ENCODE data around the gene TNPO3.

The TNPO3 gene

DNA sequence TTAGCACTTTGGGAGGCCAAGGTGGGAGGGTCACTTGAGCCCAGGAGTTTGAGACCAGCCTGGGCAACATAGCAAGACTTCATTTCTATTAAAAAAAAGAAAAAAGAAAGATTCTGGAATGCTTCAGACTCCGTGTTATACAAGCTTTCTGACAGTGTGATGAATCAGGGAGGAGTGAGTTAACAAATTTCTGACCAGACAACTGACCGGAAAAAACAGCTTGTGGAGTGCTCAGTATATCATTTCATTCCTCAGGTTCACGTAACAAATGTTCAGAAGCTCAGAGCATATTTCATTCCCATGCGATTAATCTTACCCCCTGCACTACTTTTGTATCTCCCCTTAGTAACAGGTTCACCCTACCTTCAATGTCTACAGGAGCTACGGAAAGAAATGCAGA is 28.6 kb upstream of the TNPO3 start:
- TF ChIP-seq, protein P1, sequence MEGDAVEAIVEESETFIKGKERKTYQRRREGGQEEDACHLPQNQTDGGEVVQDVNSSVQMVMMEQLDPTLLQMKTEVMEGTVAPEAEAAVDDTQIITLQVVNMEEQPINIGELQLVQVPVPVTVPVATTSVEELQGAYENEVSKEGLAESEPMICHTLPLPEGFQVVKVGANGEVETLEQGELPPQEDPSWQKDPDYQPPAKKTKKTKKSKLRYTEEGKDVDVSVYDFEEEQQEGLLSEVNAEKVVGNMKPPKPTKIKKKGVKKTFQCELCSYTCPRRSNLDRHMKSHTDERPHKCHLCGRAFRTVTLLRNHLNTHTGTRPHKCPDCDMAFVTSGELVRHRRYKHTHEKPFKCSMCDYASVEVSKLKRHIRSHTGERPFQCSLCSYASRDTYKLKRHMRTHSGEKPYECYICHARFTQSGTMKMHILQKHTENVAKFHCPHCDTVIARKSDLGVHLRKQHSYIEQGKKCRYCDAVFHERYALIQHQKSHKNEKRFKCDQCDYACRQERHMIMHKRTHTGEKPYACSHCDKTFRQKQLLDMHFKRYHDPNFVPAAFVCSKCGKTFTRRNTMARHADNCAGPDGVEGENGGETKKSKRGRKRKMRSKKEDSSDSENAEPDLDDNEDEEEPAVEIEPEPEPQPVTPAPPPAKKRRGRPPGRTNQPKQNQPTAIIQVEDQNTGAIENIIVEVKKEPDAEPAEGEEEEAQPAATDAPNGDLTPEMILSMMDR (IDR thresholded peaks at IDR 0.05; ENCODE audit: borderline replicate concordance, insufficient read depth, low read depth, low read length), result no peak

DNA sequence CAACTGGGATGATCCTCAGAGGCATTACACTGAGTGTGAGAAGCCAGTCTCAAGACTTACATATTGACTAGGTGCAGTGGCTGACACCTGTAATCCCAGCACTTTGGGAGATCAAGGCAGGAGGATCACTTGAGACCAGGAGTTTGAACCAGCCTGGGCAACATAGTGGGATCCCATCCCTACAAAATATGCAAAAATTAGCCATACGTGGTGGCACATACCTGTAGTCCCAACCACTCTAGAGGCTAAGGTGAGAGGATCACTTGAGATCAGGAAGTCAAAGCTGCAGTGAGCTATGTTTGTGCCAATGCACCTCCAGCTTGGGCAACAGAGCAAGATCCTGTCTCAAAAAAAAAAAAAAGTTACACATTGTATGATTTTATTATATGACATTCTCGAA is 23.5 kb upstream of the TNPO3 start:
- H3K4me3 ChIP-seq (ENCODE audit: low read depth, low read length), result no peak overlapping the region
- TF ChIP-seq, protein P1 (IDR thresholded peaks at IDR 0.05; ENCODE audit: borderline replicate concordance, insufficient read depth, low read depth, low read length), result no peak

More for the DNA sequence above, 28.6 kb upstream of the TNPO3 start:
- H3K4me3 ChIP-seq (ENCODE audit: low read depth, low read length), result no peak overlapping the region

DNA sequence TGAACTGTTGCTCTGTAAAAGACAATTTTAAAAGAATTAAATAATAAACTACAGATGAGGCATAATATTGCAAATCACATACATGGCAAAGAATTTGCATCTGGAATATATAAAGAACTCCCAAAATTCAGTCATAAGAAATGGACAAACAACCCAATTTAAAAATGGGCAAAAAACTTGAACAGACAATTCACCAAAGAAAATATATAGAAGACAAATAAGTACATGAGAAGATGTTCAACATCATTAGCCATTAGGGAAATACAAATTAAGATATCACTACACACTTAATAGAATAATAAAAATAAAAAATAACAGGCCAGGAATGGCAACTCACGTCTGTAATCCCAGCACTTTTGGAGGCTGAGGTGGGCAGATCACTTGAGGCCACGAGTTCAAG is 22.0 kb upstream of the TNPO3 start:
- TF ChIP-seq, protein P1 (IDR thresholded peaks at IDR 0.05; ENCODE audit: borderline replicate concordance, insufficient read depth, low read depth, low read length), result no peak
- H3K4me3 ChIP-seq (ENCODE audit: low read depth, low read length), result no peak overlapping the region

DNA sequence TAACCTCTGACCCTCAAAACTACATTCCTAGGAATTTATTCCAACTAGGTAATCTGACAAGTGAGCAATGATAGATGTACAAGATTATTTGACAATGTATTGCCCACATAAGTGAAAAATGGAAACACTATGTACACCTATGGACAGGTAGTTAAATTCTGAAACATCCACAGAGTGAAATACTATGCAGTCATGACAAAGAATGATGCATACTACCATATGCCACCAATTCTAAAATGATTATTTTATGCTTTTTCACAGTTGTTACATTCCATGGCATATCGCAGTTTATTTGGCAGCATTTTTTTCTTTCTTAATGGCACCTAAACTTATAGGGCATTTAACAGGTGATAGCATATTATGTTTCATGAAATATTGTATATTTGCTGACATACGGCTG is 20.1 kb upstream of the TNPO3 start:
- TF ChIP-seq, protein P1 (IDR thresholded peaks at IDR 0.05; ENCODE audit: borderline replicate concordance, insufficient read depth, low read depth, low read length), result no peak
- no peak overlapping the region for H3K4me3 ChIP-seq (ENCODE audit: low read depth, low read length)

DNA sequence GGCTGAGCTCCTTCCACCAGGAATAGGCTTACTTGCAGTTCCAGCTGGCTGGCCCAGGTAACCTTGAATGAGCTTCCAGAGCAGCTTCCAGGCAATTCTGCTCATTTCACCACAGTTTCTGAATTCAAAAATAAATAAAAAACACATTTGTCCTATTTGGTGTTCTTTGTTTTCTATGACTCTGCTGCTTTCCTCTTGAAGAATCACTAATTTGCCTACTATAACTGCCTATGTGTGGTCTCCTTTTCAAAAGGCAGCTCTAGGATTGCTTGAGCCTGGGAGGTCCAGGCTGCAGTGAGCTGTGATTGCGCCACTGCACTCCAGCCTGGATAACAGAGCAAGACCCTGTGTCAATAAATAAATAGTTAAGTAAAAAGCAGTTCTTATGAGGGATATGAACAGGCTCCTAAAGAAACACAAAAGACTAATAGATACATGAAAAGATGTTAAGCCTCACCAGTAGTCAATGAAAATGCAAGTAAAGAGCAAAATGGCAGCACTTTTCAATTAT is 19.5 kb upstream of the TNPO3 start:
- TF ChIP-seq, protein P1 (IDR thresholded peaks at IDR 0.05; ENCODE audit: borderline replicate concordance, insufficient read depth, low read depth, low read length), result no peak
- H3K4me3 ChIP-seq (ENCODE audit: low read depth, low read length), result no peak overlapping the region

DNA sequence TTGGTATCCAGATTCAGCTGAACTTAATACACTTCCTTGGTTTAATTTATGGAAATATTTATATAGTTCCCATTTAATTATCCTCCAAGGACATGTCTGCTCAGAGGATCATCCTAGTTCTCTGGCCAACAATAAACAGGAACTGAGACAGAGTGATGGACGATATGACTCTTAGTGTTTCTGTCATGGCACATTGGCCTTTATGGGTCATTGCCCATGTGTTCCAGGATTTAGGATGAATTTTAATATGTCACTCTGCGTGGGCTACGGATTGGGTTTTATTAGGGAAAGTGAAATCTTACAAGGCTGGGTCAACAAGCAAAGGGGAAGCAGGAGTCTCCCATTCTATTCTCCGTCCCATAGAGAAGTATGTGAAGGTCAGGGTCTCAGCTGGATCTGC is 18.8 kb upstream of the TNPO3 start:
- TF ChIP-seq, protein P1 (IDR thresholded peaks at IDR 0.05; ENCODE audit: borderline replicate concordance, insufficient read depth, low read depth, low read length), result no peak
- H3K4me3 ChIP-seq (ENCODE audit: low read depth, low read length), result no peak overlapping the region

DNA sequence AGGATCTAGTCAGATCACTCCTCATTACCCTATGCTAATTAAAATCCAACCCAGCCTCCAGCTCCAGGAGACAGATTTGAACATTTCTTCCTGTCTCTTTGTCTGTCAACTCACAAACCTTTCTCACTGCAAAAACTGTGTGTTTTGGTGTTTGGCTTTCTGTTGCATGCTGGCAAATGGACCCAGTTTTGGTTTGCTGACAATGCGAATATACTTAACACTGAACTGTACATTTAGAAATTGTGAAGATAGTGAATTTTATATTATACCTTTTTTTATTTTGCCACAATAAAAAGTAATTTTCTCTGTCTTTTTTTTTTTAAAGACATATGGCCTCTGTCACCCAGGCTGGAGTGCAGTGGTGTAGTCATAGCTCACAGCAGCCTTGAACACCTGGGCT is 18.3 kb upstream of the TNPO3 start:
- TF ChIP-seq, protein P1 (IDR thresholded peaks at IDR 0.05; ENCODE audit: borderline replicate concordance, insufficient read depth, low read depth, low read length), result no peak
- no peak overlapping the region for H3K4me3 ChIP-seq (ENCODE audit: low read depth, low read length)

Measured in GM12875 (cell line).